ENCODE results near the gene ZNF674.

DNA sequence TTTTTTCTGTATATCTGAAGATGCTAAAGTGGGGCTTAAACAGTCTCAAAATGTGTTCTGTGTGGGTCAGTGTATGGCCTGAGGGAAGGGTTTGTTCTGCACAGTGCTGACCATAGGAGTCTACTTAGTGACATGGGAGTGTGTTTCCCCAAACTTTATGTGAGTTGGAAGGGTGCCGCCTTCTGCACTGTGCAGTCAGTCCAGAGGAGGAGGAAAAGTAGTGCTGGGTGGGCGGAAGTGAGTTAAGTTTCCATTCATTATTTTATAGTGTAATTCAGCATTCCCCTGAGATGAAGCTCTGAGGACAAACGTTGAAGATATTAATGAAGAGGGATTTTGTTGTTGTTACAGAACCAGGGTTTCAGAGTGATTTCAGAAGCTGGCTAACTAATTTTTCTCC is 31.2 kb upstream of the ZNF674 start:
- TF ChIP-seq POLR2AphosphoS5 (IDR thresholded peaks at IDR 0.05; ENCODE audit: borderline replicate concordance, low read depth, low read length) (no peak), EZH2 (IDR thresholded peaks at IDR 0.05) (no peak)
